Prostate gland (tissue), 2 donors: Measurements from ENCODE around the gene RPLP2.

Experiments used
- CTCF ChIP-seq, 4 experiments: fragments of 200-600 bp in 2 of 4; fragments of 450-650 bp in 2 of 4; sonication (generic) in 2 of 4; IDR thresholded peaks; 1 replicate in 3 of 4; 2 replicates in 1 of 4; pipeline ENCODE4 v1.5.1; 2016 to 2019; ENCODE audit warnings: antibody characterized with exemption in 4 of 4, mild to moderate bottlenecking in 2 of 4, moderate library complexity in 2 of 4
- POLR2A ChIP-seq: fragments of 450-650 bp; IDR thresholded peaks from one replicate; pipeline ENCODE4 v1.6.1; 2016; ENCODE audit warnings: antibody characterized with exemption, mild to moderate bottlenecking

GRCh38 chr11:803770-804598 lies 5.8 kb upstream of the RPLP2 start:
- TF ChIP-seq CTCF (IDR thresholded peaks at IDR 0.05) (no peak), POLR2A (no peak)
